Measurements from ENCODE around the gene CLDN4.

The CLDN4 gene

GRCh38 chr7:73802459-73802858 is 28.3 kb upstream of the CLDN4 start:
- H3K4me3 ChIP-seq (ENCODE audit: low read length): no peak overlapping the region
- no peaks in the 10 kb centered on the region for H3F3A ChIP-seq (ENCODE audit: control insufficient read depth, insufficient read depth)
- no peaks in the 10 kb centered on the region for H3K4me1 ChIP-seq (ENCODE audit: control insufficient read depth, low read length)
- no peak for TF ChIP-seq EZH2phosphoT487 (IDR thresholded peaks at IDR 0.05; ENCODE audit: borderline replicate concordance, low read length)
- no peaks in the 10 kb centered on the region for H4K20me1 ChIP-seq (ENCODE audit: control insufficient read depth, insufficient read depth, low read depth, low read length)
- no peaks in the 10 kb centered on the region for H3K27me3 ChIP-seq (ENCODE audit: control insufficient read depth, low read length)
- no peak overlapping the region for H3K27ac ChIP-seq (ENCODE audit: low read depth, low read length)
- no peaks in the 10 kb centered on the region for H3K36me3 ChIP-seq (ENCODE audit: control insufficient read depth, low read length)
- H3K79me2 ChIP-seq (ENCODE audit: control insufficient read depth, low read length): no peaks in the 10 kb centered on the region
- H3K9me3 ChIP-seq (ENCODE audit: control insufficient read depth, insufficient read depth, low read length): no peaks in the 10 kb centered on the region
- no peaks in the 10 kb centered on the region for H3K9me2 ChIP-seq (replicated peaks; ENCODE audit: control insufficient read depth, low read length)
- no peak overlapping the region for H3K4me2 ChIP-seq (ENCODE audit: low read length)

GRCh38 chr7:73809467-73809951 is 21.3 kb upstream of the CLDN4 start:
- no peak overlapping the region for H3K27ac ChIP-seq (ENCODE audit: low read depth, low read length)
- no peak overlapping the region for H3K4me2 ChIP-seq (ENCODE audit: low read length)
- no peak for TF ChIP-seq EZH2phosphoT487 (IDR thresholded peaks at IDR 0.05; ENCODE audit: borderline replicate concordance, low read length)
- no peak for TF ChIP-seq CTCF (IDR thresholded peaks at IDR 0.05; ENCODE audit: low read depth, low read length, poor library complexity, severe bottlenecking)

GRCh38 chr7:73810998-73811360 is 19.8 kb upstream of the CLDN4 start:
- Histone ChIP-seq H4K20me1 (ENCODE audit: control insufficient read depth, insufficient read depth, low read depth, low read length) (no peaks in the 10 kb centered on the region; the same call in 1 of the 2 replicates), H3F3A (ENCODE audit: control insufficient read depth, insufficient read depth) (no peaks in the 10 kb centered on the region), H3K4me1 (ENCODE audit: control insufficient read depth, low read length) (no peaks in the 10 kb centered on the region), H3K79me2 (ENCODE audit: control insufficient read depth, low read length) (no peaks in the 10 kb centered on the region), H3K36me3 (ENCODE audit: control insufficient read depth, low read length) (no peaks in the 10 kb centered on the region), H3K27me3 (ENCODE audit: control insufficient read depth, low read length) (peaks cover 3% of the 10 kb centered on the region; the same call in 1 of the 2 replicates), H3K9me2 (replicated peaks; ENCODE audit: control insufficient read depth, low read length) (no peaks in the 10 kb centered on the region), H3K9me3 (ENCODE audit: control insufficient read depth, insufficient read depth, low read length) (no peaks in the 10 kb centered on the region), H3K4me2 (ENCODE audit: low read length) (no peak overlapping the region), H3K27ac (ENCODE audit: low read depth, low read length) (no peak overlapping the region), H3K4me3 (ENCODE audit: low read length) (no peak overlapping the region)
- TF ChIP-seq EZH2phosphoT487 (IDR thresholded peaks at IDR 0.05; ENCODE audit: borderline replicate concordance, low read length): no peak
- no peak for TF ChIP-seq CTCF (IDR thresholded peaks at IDR 0.05; ENCODE audit: low read depth, low read length, poor library complexity, severe bottlenecking)

More at GRCh38 chr7:73809467-73809951, 21.3 kb upstream of the CLDN4 start:
- Histone ChIP-seq H3K4me1 (ENCODE audit: control insufficient read depth, low read length) (no peaks in the 10 kb centered on the region), H3K36me3 (ENCODE audit: control insufficient read depth, low read length) (no peaks in the 10 kb centered on the region), H3K9me3 (ENCODE audit: control insufficient read depth, insufficient read depth, low read length) (no peaks in the 10 kb centered on the region), H4K20me1 (ENCODE audit: control insufficient read depth, insufficient read depth, low read depth, low read length) (no peaks in the 10 kb centered on the region; the same call in 1 of the 2 replicates), H3K9me2 (replicated peaks; ENCODE audit: control insufficient read depth, low read length) (no peaks in the 10 kb centered on the region), H3F3A (ENCODE audit: control insufficient read depth, insufficient read depth) (no peaks in the 10 kb centered on the region), H3K79me2 (ENCODE audit: control insufficient read depth, low read length) (no peaks in the 10 kb centered on the region), H3K27me3 (ENCODE audit: control insufficient read depth, low read length) (peaks cover 3% of the 10 kb centered on the region; the same call in 1 of the 2 replicates), H3K4me3 (ENCODE audit: low read length) (no peak overlapping the region)

- Histone ChIP-seq H3K36me3 (ENCODE audit: control insufficient read depth, low read length) (no peaks in the 10 kb centered on the region), H3K9me3 (ENCODE audit: control insufficient read depth, insufficient read depth, low read length) (no peaks in the 10 kb centered on the region), H3K27ac (ENCODE audit: low read depth, low read length) (no peak overlapping the region), H3K4me3 (ENCODE audit: low read length) (no peak overlapping the region), H3K9me2 (replicated peaks; ENCODE audit: control insufficient read depth, low read length) (no peaks in the 10 kb centered on the region), H4K20me1 (ENCODE audit: control insufficient read depth, insufficient read depth, low read depth, low read length) (no peaks in the 10 kb centered on the region; the same call in 1 of the 2 replicates), H3K4me2 (ENCODE audit: low read length) (no peak overlapping the region), H3K79me2 (ENCODE audit: control insufficient read depth, low read length) (no peaks in the 10 kb centered on the region), H3K27me3 (ENCODE audit: control insufficient read depth, low read length) (peaks cover 3% of the 10 kb centered on the region; the same call in 1 of the 2 replicates), H3K4me1 (ENCODE audit: control insufficient read depth, low read length) (no peaks in the 10 kb centered on the region), H3F3A (ENCODE audit: control insufficient read depth, insufficient read depth) (no peaks in the 10 kb centered on the region)
- TF ChIP-seq CTCF (IDR thresholded peaks at IDR 0.05; ENCODE audit: low read depth, low read length, poor library complexity, severe bottlenecking) (peak; percentile 94), EZH2phosphoT487 (IDR thresholded peaks at IDR 0.05; ENCODE audit: borderline replicate concordance, low read length) (no peak)
These were observed 19.0 kb upstream of the CLDN4 start for GRCh38 chr7:73811760-73812168.

Measured in DOHH2 (cell line).